ENCODE data around the gene ZBTB5. TPM values are rescaled to one million over a fixed set of nuclear protein-coding genes. Genes with fewer than 3 reads are reported as not detected.

Gene ZBTB5
- total and polyA plus RNA-seq, 2 of the 13 experiments (the other 11 are each of a cell fraction or from before 2014, with no cell fraction given), result 12.5 to 20.5 TPM

DNA sequence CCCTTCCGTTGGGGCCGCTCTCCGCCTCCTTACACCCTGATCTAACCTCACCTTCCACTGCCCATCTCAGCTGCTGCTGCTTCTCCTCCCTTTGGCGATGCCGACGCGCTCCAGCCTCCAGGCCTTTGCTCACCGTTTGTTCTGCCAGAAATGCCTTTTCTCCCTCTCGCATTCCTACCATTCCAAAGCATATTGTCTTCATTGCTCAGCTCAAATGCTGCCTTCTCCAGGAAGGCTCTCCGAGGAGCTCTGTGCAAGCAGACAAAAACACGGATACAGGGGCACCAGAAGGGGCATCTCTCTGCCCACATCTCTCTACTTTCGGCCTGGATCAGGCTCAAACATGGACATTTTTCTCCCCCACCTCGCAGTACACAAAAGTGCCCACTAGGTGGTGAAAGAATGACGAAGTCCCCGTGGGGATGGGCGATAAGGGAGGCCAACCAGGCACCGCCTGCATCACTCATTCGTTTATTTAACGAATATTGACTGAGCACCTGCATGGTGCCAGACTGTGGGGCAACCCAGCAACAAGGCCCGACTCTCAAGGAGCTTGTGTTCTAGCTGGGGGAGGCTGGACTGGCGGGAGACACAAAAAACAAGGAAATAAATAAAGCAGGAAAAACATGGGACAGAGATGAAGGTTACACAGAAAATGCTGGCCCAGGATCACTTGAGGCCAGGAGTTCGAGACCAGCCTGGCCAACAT lies 50.1 kb downstream of the ZBTB5 start (continued):
- TF ChIP-seq, protein P1, sequence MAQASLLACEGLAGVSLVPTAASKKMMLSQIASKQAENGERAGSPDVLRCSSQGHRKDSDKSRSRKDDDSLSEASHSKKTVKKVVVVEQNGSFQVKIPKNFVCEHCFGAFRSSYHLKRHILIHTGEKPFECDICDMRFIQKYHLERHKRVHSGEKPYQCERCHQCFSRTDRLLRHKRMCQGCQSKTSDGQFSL (CRISPR knock-in tag; IDR thresholded peaks at IDR 0.05), result peak; percentile 83; the same call in 1 of the 2 replicates
- TF ChIP-seq ZBTB20 (CRISPR knock-in tag; IDR thresholded peaks at IDR 0.05; ENCODE audit: borderline replicate concordance, low read depth) (0 out of 2 replicates have a peak, but pooled peaks have one; percentile 34), THAP11 (CRISPR knock-in tag; IDR thresholded peaks at IDR 0.05) (peak; percentile 36; the same call in 1 of the 2 replicates), RCOR2 (CRISPR knock-in tag; IDR thresholded peaks at IDR 0.05) (0 out of 2 replicates have a peak, but pooled peaks have one; percentile 38), ZMYM4 (CRISPR knock-in tag; IDR thresholded peaks at IDR 0.05) (peak; percentile 54; the same call in 1 of the 2 replicates), RAD21 (CRISPR knock-in tag; IDR thresholded peaks at IDR 0.05) (peak; percentile 50; the same call in 1 of the 2 replicates), KLF16 (CRISPR knock-in tag; IDR thresholded peaks at IDR 0.05) (no peak), ZNF598 (CRISPR knock-in tag; IDR thresholded peaks at IDR 0.05; ENCODE audit: borderline replicate concordance) (peak; percentile 51; the same call in 1 of the 2 replicates), FOXP1 (IDR thresholded peaks at IDR 0.05) (no peak), FOXP1 (CRISPR knock-in tag; IDR thresholded peaks at IDR 0.05) (no peak), PCBP1 (IDR thresholded peaks at IDR 0.05; ENCODE audit: borderline replicate concordance, low read depth, low read length) (no peak), ZNF607 (CRISPR knock-in tag; IDR thresholded peaks at IDR 0.05; ENCODE audit: borderline replicate concordance) (0 out of 2 replicates have a peak, but pooled peaks have one; percentile 33), ZNF207 (IDR thresholded peaks at IDR 0.05; ENCODE audit: borderline replicate concordance) (no peak), IRF2 (CRISPR knock-in tag; IDR thresholded peaks at IDR 0.05) (peak; percentile 57; the same call in 1 of the 2 replicates), ZNF552 (CRISPR knock-in tag; IDR thresholded peaks at IDR 0.05; ENCODE audit: borderline replicate concordance) (no peak), ZNF24 (IDR thresholded peaks at IDR 0.05) (peak; percentile 92), ZNF292 (CRISPR knock-in tag; IDR thresholded peaks at IDR 0.05; ENCODE audit: borderline replicate concordance, low read depth) (peak; percentile 37; the same call in 1 of the 2 replicates), SIX1 (CRISPR knock-in tag; IDR thresholded peaks at IDR 0.05; ENCODE audit: borderline replicate concordance) (no peak), SALL1 (CRISPR knock-in tag; IDR thresholded peaks at IDR 0.05) (peak; percentile 71; the same call in 1 of the 2 replicates)
- TF ChIP-seq, protein P2, sequence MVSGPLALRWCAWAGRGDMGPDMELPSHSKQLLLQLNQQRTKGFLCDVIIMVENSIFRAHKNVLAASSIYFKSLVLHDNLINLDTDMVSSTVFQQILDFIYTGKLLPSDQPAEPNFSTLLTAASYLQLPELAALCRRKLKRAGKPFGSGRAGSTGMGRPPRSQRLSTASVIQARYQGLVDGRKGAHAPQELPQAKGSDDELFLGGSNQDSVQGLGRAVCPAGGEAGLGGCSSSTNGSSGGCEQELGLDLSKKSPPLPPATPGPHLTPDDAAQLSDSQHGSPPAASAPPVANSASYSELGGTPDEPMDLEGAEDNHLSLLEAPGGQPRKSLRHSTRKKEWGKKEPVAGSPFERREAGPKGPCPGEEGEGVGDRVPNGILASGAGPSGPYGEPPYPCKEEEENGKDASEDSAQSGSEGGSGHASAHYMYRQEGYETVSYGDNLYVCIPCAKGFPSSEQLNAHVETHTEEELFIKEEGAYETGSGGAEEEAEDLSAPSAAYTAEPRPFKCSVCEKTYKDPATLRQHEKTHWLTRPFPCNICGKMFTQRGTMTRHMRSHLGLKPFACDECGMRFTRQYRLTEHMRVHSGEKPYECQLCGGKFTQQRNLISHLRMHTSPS (CRISPR knock-in tag; IDR thresholded peaks at IDR 0.05; ENCODE audit: low read depth), result peak; percentile 47; the same call in 1 of the 2 replicates
- TF ChIP-seq, protein P3, sequence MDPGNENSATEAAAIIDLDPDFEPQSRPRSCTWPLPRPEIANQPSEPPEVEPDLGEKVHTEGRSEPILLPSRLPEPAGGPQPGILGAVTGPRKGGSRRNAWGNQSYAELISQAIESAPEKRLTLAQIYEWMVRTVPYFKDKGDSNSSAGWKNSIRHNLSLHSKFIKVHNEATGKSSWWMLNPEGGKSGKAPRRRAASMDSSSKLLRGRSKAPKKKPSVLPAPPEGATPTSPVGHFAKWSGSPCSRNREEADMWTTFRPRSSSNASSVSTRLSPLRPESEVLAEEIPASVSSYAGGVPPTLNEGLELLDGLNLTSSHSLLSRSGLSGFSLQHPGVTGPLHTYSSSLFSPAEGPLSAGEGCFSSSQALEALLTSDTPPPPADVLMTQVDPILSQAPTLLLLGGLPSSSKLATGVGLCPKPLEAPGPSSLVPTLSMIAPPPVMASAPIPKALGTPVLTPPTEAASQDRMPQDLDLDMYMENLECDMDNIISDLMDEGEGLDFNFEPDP (CRISPR knock-in tag; conservative IDR thresholded peaks at IDR 0.05), result no peak
- TF ChIP-seq, protein P4, sequence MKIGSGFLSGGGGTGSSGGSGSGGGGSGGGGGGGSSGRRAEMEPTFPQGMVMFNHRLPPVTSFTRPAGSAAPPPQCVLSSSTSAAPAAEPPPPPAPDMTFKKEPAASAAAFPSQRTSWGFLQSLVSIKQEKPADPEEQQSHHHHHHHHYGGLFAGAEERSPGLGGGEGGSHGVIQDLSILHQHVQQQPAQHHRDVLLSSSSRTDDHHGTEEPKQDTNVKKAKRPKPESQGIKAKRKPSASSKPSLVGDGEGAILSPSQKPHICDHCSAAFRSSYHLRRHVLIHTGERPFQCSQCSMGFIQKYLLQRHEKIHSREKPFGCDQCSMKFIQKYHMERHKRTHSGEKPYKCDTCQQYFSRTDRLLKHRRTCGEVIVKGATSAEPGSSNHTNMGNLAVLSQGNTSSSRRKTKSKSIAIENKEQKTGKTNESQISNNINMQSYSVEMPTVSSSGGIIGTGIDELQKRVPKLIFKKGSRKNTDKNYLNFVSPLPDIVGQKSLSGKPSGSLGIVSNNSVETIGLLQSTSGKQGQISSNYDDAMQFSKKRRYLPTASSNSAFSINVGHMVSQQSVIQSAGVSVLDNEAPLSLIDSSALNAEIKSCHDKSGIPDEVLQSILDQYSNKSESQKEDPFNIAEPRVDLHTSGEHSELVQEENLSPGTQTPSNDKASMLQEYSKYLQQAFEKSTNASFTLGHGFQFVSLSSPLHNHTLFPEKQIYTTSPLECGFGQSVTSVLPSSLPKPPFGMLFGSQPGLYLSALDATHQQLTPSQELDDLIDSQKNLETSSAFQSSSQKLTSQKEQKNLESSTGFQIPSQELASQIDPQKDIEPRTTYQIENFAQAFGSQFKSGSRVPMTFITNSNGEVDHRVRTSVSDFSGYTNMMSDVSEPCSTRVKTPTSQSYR (CRISPR knock-in tag; IDR thresholded peaks at IDR 0.05; ENCODE audit: borderline replicate concordance), result 0 out of 2 replicates have a peak, but pooled peaks have one; percentile 59

All from HepG2 (cell line).